HEK293 (cell line): ENCODE data around the gene FREM3.

Source experiments
- CTCF ChIA-PET: fragments of 350-600 bp; formaldehyde crosslinking; extraction: SDS; loops from one replicate; lab custom pipeline; 2021; ENCODE audit warnings: antibody characterized with exemption; lab: Yijun Ruan, JAX
- POLR2A ChIA-PET: fragments of 300-600 bp; formaldehyde crosslinking; extraction: SDS; loops from one replicate; lab custom pipeline; 2020; ENCODE audit warnings: antibody characterized with exemption, inconsistent platforms; lab: Yijun Ruan, JAX
- H3K27ac ChIP-seq: fragments of 200-500 bp; sonication (Bioruptor generic); 2 replicates; pipeline ENCODE4 v1.5.1; 2014; ENCODE audit warnings: low read depth, low read length, control low read depth, inconsistent platforms; ENCODE audit errors: extremely low read depth
- H3K36me3 ChIP-seq, 2 experiments: fragments of 200-500 bp in 1 of 2; sonication (Bioruptor generic) in 1 of 2; 1 replicate in 1 of 2; 2 replicates in 1 of 2; pipeline ENCODE4 v1.5.1; 2014 to 2017; ENCODE audit warnings: inconsistent platforms in 2 of 2, low read length in 2 of 2; ENCODE audit not compliant: control insufficient read depth in 2 of 2, insufficient read depth in 1 of 2
- H3K4me1 ChIP-seq: fragments of 200-500 bp; sonication (Bioruptor generic); 2 replicates; pipeline ENCODE4 v1.5.1; 2014; ENCODE audit warnings: mild to moderate bottlenecking, low read length, inconsistent platforms; ENCODE audit not compliant: control insufficient read depth, insufficient read depth
- H3K4me3 ChIP-seq: 2 replicates; pipeline ENCODE4 v1.5.1; 2011; ENCODE audit warnings: low read depth, mild to moderate bottlenecking, control low read depth, low read length, moderate library complexity
- H3K9me3 ChIP-seq: fragments of 200-500 bp; sonication (Bioruptor generic); 2 replicates; pipeline ENCODE4 v1.5.1; 2014; ENCODE audit warnings: low read depth, low read length, inconsistent platforms; ENCODE audit not compliant: control insufficient read depth, insufficient read depth
- BCL6B ChIP-seq: fragments of 450-650 bp; formaldehyde crosslinking; IDR thresholded peaks from 2 replicates; pipeline ENCODE4 v1.5.1; 2017; ENCODE audit warnings: missing biosample characterization, missing genetic modification characterization
- FEZF1 ChIP-seq: fragments of 450-650 bp; formaldehyde crosslinking; IDR thresholded peaks from 2 replicates; pipeline ENCODE4 v1.5.1; 2016; ENCODE audit warnings: missing biosample characterization, missing genetic modification characterization
- GLIS2 ChIP-seq: fragments of 450-650 bp; formaldehyde crosslinking; IDR thresholded peaks from 2 replicates; pipeline ENCODE4 v1.5.1; 2016; ENCODE audit warnings: missing biosample characterization, missing genetic modification characterization
- HOXA7 ChIP-seq: sonication (generic); formaldehyde crosslinking; IDR thresholded peaks from 2 replicates; pipeline ENCODE4 v1.8.1; 2022; ENCODE audit warnings: missing genetic modification reagents, borderline replicate concordance
- SALL2 ChIP-seq: fragments of 450-650 bp; formaldehyde crosslinking; IDR thresholded peaks from 2 replicates; pipeline ENCODE4 v1.5.0; 2017; ENCODE audit warnings: missing biosample characterization, mild to moderate bottlenecking, missing genetic modification characterization, borderline replicate concordance
- ZBTB20 ChIP-seq: fragments of 450-650 bp; formaldehyde crosslinking; IDR thresholded peaks from 2 replicates; pipeline ENCODE4 v1.5.1; 2016; ENCODE audit warnings: missing biosample characterization, missing genetic modification characterization
- ZFP41 ChIP-seq: fragments of 450-650 bp; formaldehyde crosslinking; IDR thresholded peaks from 2 replicates; pipeline ENCODE4 v1.5.1; 2016; ENCODE audit warnings: missing biosample characterization, missing genetic modification characterization, borderline replicate concordance
- ZIC2 ChIP-seq: fragments of 450-650 bp; formaldehyde crosslinking; IDR thresholded peaks from 2 replicates; pipeline ENCODE4 v1.5.1; 2016; ENCODE audit warnings: missing biosample characterization, missing genetic modification characterization
- ZNF140 ChIP-seq: fragments of 450-650 bp; formaldehyde crosslinking; IDR thresholded peaks from 2 replicates; pipeline ENCODE4 v1.5.1; 2016; ENCODE audit warnings: missing biosample characterization, missing genetic modification characterization
- ZNF239 ChIP-seq: fragments of 450-650 bp; formaldehyde crosslinking; IDR thresholded peaks from 2 replicates; pipeline ENCODE4 v1.5.1; 2016; ENCODE audit warnings: missing biosample characterization, missing genetic modification characterization
- ZNF335 ChIP-seq: fragments of 450-650 bp; formaldehyde crosslinking; conservative IDR thresholded peaks from 2 replicates; pipeline ENCODE4 v1.5.1; 2016; ENCODE audit warnings: missing biosample characterization, missing genetic modification characterization
- ZNF37A ChIP-seq: fragments of 450-650 bp; IDR thresholded peaks from 2 replicates; pipeline ENCODE4 v1.5.1; 2018; ENCODE audit warnings: missing biosample characterization, missing genetic modification characterization
- ZNF596 ChIP-seq: fragments of 450-650 bp; IDR thresholded peaks from 2 replicates; pipeline ENCODE4 v1.5.0; 2018; ENCODE audit warnings: missing biosample characterization, mild to moderate bottlenecking, missing genetic modification characterization, moderate library complexity
- ZNF658 ChIP-seq: fragments of 450-650 bp; formaldehyde crosslinking; IDR thresholded peaks from 2 replicates; pipeline ENCODE4; 2016; ENCODE audit warnings: missing biosample characterization, missing genetic modification characterization
- ZNF660 ChIP-seq: fragments of 450-650 bp; IDR thresholded peaks from 2 replicates; pipeline ENCODE4 v1.5.1; 2018; ENCODE audit warnings: missing biosample characterization, mild to moderate bottlenecking, missing genetic modification characterization
- ZNF677 ChIP-seq: fragments of 450-650 bp; IDR thresholded peaks from 2 replicates; pipeline ENCODE4 v1.5.0; 2018; ENCODE audit warnings: missing biosample characterization, mild to moderate bottlenecking, missing genetic modification characterization, moderate library complexity
- ZNF768 ChIP-seq: fragments of 450-650 bp; formaldehyde crosslinking; IDR thresholded peaks from 2 replicates; pipeline ENCODE4 v1.5.1; 2018; ENCODE audit warnings: missing biosample characterization, mild to moderate bottlenecking, missing genetic modification characterization
- TF ChIP-seq, protein P1 (sequence below): fragments of 450-650 bp; formaldehyde crosslinking; IDR thresholded peaks from 2 replicates; pipeline ENCODE4 v1.5.1; 2016; ENCODE audit warnings: missing biosample characterization, missing genetic modification characterization
- TF ChIP-seq, protein P2 (sequence below): fragments of 450-650 bp; formaldehyde crosslinking; conservative IDR thresholded peaks from 2 replicates; pipeline ENCODE4 v1.5.1; 2016; ENCODE audit warnings: low read depth, missing biosample characterization, missing genetic modification characterization
- TF ChIP-seq, protein P3 (sequence below): fragments of 450-650 bp; formaldehyde crosslinking; IDR thresholded peaks from 2 replicates; pipeline ENCODE4 v1.5.1; 2016; ENCODE audit warnings: missing biosample characterization, missing genetic modification characterization

Gene FREM3

GRCh38 chr4:143743591-143743990 lies 43.1 kb upstream of the FREM3 start:
- ChIA-PET CTCF (no interaction called here), POLR2A (no interaction called here)
- H3K9me3 ChIP-seq = no peaks in the 10 kb centered on the region
- no peaks in the 10 kb centered on the region for H3K4me1 ChIP-seq
- no peak overlapping the region for H3K4me3 ChIP-seq
- H3K27ac ChIP-seq = no peak overlapping the region
- H3K36me3 ChIP-seq = no peaks in the 10 kb centered on the region
- TF ChIP-seq SALL2 = no peak
- no peak for TF ChIP-seq HOXA7 (CRISPR knock-in tag)
- no peak for TF ChIP-seq FEZF1 (tag by site-specific recombination)
- no peak for TF ChIP-seq ZNF37A (tag by site-specific recombination)
- no peak for TF ChIP-seq ZNF596 (tag by site-specific recombination)
- no peak for TF ChIP-seq ZNF239
- no peak for TF ChIP-seq ZNF335 (tag by site-specific recombination)
- TF ChIP-seq, protein P1, sequence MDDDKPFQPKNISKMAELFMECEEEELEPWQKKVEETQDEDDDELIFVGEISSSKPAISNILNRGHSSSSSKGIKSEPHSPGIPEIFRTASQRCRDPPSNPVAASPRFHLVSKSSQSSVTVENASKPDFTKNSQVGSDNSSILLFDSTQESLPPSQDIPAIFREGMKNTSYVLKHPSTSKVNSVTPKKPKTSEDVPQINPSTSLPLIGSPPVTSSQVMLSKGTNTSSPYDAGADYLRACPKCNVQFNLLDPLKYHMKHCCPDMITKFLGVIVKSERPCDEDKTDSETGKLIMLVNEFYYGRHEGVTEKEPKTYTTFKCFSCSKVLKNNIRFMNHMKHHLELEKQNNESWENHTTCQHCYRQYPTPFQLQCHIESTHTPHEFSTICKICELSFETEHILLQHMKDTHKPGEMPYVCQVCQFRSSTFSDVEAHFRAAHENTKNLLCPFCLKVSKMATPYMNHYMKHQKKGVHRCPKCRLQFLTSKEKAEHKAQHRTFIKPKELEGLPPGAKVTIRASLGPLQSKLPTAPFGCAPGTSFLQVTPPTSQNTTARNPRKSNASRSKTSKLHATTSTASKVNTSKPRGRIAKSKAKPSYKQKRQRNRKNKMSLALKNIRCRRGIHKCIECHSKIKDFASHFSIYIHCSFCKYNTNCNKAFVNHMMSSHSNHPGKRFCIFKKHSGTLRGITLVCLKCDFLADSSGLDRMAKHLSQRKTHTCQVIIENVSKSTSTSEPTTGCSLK (tag by site-specific recombination) = no peak
- no peak for TF ChIP-seq ZNF768 (tag by site-specific recombination)
- TF ChIP-seq, protein P2, sequence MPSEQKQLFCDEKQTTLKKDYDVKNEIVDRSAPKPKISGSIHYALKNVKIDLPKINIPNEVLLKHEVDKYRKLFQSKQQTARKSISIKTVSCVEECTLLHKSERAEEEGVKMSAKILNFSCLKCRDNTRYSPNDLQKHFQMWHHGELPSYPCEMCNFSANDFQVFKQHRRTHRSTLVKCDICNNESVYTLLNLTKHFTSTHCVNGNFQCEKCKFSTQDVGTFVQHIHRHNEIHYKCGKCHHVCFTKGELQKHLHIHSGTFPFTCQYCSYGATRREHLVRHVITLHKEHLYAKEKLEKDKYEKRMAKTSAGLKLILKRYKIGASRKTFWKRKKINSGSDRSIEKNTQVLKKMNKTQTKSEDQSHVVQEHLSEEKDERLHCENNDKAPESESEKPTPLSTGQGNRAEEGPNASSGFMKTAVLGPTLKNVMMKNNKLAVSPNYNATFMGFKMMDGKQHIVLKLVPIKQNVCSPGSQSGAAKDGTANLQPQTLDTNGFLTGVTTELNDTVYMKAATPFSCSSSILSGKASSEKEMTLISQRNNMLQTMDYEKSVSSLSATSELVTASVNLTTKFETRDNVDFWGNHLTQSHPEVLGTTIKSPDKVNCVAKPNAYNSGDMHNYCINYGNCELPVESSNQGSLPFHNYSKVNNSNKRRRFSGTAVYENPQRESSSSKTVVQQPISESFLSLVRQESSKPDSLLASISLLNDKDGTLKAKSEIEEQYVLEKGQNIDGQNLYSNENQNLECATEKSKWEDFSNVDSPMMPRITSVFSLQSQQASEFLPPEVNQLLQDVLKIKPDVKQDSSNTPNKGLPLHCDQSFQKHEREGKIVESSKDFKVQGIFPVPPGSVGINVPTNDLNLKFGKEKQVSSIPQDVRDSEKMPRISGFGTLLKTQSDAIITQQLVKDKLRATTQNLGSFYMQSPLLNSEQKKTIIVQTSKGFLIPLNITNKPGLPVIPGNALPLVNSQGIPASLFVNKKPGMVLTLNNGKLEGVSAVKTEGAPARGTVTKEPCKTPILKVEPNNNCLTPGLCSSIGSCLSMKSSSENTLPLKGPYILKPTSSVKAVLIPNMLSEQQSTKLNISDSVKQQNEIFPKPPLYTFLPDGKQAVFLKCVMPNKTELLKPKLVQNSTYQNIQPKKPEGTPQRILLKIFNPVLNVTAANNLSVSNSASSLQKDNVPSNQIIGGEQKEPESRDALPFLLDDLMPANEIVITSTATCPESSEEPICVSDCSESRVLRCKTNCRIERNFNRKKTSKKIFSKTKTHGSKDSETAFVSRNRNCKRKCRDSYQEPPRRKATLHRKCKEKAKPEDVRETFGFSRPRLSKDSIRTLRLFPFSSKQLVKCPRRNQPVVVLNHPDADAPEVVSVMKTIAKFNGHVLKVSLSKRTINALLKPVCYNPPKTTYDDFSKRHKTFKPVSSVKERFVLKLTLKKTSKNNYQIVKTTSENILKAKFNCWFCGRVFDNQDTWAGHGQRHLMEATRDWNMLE (tag by site-specific recombination) = no peak
- TF ChIP-seq, protein P3, sequence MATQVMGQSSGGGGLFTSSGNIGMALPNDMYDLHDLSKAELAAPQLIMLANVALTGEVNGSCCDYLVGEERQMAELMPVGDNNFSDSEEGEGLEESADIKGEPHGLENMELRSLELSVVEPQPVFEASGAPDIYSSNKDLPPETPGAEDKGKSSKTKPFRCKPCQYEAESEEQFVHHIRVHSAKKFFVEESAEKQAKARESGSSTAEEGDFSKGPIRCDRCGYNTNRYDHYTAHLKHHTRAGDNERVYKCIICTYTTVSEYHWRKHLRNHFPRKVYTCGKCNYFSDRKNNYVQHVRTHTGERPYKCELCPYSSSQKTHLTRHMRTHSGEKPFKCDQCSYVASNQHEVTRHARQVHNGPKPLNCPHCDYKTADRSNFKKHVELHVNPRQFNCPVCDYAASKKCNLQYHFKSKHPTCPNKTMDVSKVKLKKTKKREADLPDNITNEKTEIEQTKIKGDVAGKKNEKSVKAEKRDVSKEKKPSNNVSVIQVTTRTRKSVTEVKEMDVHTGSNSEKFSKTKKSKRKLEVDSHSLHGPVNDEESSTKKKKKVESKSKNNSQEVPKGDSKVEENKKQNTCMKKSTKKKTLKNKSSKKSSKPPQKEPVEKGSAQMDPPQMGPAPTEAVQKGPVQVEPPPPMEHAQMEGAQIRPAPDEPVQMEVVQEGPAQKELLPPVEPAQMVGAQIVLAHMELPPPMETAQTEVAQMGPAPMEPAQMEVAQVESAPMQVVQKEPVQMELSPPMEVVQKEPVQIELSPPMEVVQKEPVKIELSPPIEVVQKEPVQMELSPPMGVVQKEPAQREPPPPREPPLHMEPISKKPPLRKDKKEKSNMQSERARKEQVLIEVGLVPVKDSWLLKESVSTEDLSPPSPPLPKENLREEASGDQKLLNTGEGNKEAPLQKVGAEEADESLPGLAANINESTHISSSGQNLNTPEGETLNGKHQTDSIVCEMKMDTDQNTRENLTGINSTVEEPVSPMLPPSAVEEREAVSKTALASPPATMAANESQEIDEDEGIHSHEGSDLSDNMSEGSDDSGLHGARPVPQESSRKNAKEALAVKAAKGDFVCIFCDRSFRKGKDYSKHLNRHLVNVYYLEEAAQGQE (tag by site-specific recombination) = no peak
- no peak for TF ChIP-seq ZNF140
- no peak for TF ChIP-seq ZNF660 (tag by site-specific recombination)
- TF ChIP-seq ZIC2 (tag by site-specific recombination) = no peak
- TF ChIP-seq GLIS2 (tag by site-specific recombination) = no peak

- ChIA-PET POLR2A (no interaction called here), CTCF (no interaction called here)
- no peaks in the 10 kb centered on the region for H3K4me1 ChIP-seq
- TF ChIP-seq BCL6B (tag by site-specific recombination) (no peak), ZNF677 (no peak), ZBTB20 (tag by site-specific recombination) (no peak), ZFP41 (tag by site-specific recombination) (no peak), ZNF658 (tag by site-specific recombination) (no peak)
- no peak overlapping the region for H3K27ac ChIP-seq
- no peak overlapping the region for H3K4me3 ChIP-seq
- no peaks in the 10 kb centered on the region for H3K9me3 ChIP-seq
- H3K36me3 ChIP-seq = no peaks in the 10 kb centered on the region
These were observed 42.4 kb upstream of the FREM3 start for GRCh38 chr4:143742834-143743233.
